IMR-90 (cell line): ENCODE results near the gene CRACDL. TPM values are rescaled to one million over a fixed set of nuclear protein-coding genes. Genes with fewer than 3 reads are reported as not detected.

Source experiments
- ATAC-seq: fragments of 200-7000 bp; cut with Tn5 transposase; 2 replicates; pipeline ENCODE4 v1.9.1; 2020; ENCODE audit warnings: low read depth, mild to moderate bottlenecking, moderate library complexity
- BruUV-seq: library from RNA; stranded (reverse); fragments of 400-500 nt; replicated peaks from 2 replicates; lab custom pipeline; 2021; lab: Mats Ljungman, UMichigan
- CTCF ChIA-PET: fragments of 300-600 bp; formaldehyde crosslinking; extraction: SDS; loops from one replicate; lab custom pipeline; 2021; ENCODE audit warnings: antibody characterized with exemption; lab: Yijun Ruan, JAX
- POLR2A ChIA-PET: fragments of 300-600 bp; sonication (Branson Sonifier 250); formaldehyde crosslinking; loops from one replicate; lab custom pipeline; 2022; ENCODE audit warnings: antibody characterized with exemption; ENCODE audit not compliant: unreplicated experiment; lab: Charles Lee
- DNase-seq: peaks from one replicate; pipeline ENCODE4 v3.0.0; 2013
- H2AFZ ChIP-seq: replicated peaks from 2 replicates; pipeline ENCODE3; 2013; ENCODE audit warnings: low read length, mild to moderate bottlenecking; ENCODE audit not compliant: poor library complexity
- H2AK5ac ChIP-seq: 2 replicates; pipeline ENCODE4 v1.6.1; 2013; ENCODE audit warnings: low read depth, low read length, inconsistent platforms
- H2AK9ac ChIP-seq: replicated peaks from 2 replicates; pipeline ENCODE3; 2013; ENCODE audit warnings: mild to moderate bottlenecking, low read depth, low read length, moderate library complexity; ENCODE audit not compliant: poor library complexity
- H2BK120ac ChIP-seq: 2 replicates; pipeline ENCODE4 v1.6.1; 2013; ENCODE audit warnings: low read depth, low read length, inconsistent platforms
- H2BK15ac ChIP-seq: 3 replicates; pipeline ENCODE4 v1.6.1; 2013; ENCODE audit warnings: low read depth, low read length, inconsistent platforms
- H2BK20ac ChIP-seq: 2 replicates; pipeline ENCODE4 v1.6.1; 2013; ENCODE audit warnings: low read depth, mild to moderate bottlenecking, inconsistent platforms, low read length, moderate library complexity
- H2BK5ac ChIP-seq: 2 replicates; pipeline ENCODE4 v1.6.1; 2013; ENCODE audit warnings: mild to moderate bottlenecking, low read depth, low read length, inconsistent platforms; ENCODE audit not compliant: poor library complexity, severe bottlenecking
- H3K14ac ChIP-seq: replicated peaks from 2 replicates; pipeline ENCODE4 v1.6.1; 2013; ENCODE audit warnings: low read depth, low read length, inconsistent platforms
- H3K18ac ChIP-seq: 2 replicates; pipeline ENCODE4 v1.6.1; 2013; ENCODE audit warnings: low read depth, low read length, control low read depth
- H3K23ac ChIP-seq: 2 replicates; pipeline ENCODE4 v1.6.1; 2013; ENCODE audit warnings: low read depth, low read length, inconsistent platforms
- H3K27ac ChIP-seq: 2 replicates; pipeline ENCODE4 v1.5.1; 2013; ENCODE audit warnings: mild to moderate bottlenecking, control low read depth, low read length; ENCODE audit not compliant: insufficient read depth
- H3K27me3 ChIP-seq: 2 replicates; pipeline ENCODE4 v1.6.1; 2013; ENCODE audit warnings: low read length; ENCODE audit not compliant: control insufficient read depth, insufficient read depth
- H3K36me3 ChIP-seq: 2 replicates; pipeline ENCODE4 v1.6.1; 2013; ENCODE audit warnings: low read length, mixed read lengths; ENCODE audit not compliant: control insufficient read depth, insufficient read depth
- H3K4ac ChIP-seq: 2 replicates; pipeline ENCODE4 v1.6.1; 2013; ENCODE audit warnings: low read depth, low read length, inconsistent platforms
- H3K4me1 ChIP-seq: 2 replicates; pipeline ENCODE4 v1.6.1; 2013; ENCODE audit warnings: low read length, mixed read lengths; ENCODE audit not compliant: control insufficient read depth, insufficient read depth
- H3K4me2 ChIP-seq: 2 replicates; pipeline ENCODE4 v1.6.1; 2013; ENCODE audit warnings: low read depth, mild to moderate bottlenecking, control low read depth, low read length, moderate library complexity
- H3K4me3 ChIP-seq: 2 replicates; pipeline ENCODE4 v1.5.1; 2013; ENCODE audit warnings: low read depth, mild to moderate bottlenecking, control low read depth, low read length, moderate library complexity; ENCODE audit not compliant: insufficient read depth
- H3K56ac ChIP-seq: 2 replicates; pipeline ENCODE4 v1.6.1; 2013; ENCODE audit warnings: low read length, inconsistent platforms; ENCODE audit not compliant: insufficient read depth; ENCODE audit errors: extremely low read depth
- H3K79me1 ChIP-seq, 2 experiments: 2 replicates each; pipeline ENCODE4 v1.6.1; 2013; ENCODE audit warnings: low read length in 2 of 2, inconsistent platforms in 1 of 2, low read depth in 1 of 2
- H3K9ac ChIP-seq: 2 replicates; pipeline ENCODE4 v1.6.1; 2013; ENCODE audit warnings: low read depth, low read length, control low read depth
- H3K9me1 ChIP-seq: 2 replicates; pipeline ENCODE4 v1.6.1; 2013; ENCODE audit warnings: low read length, inconsistent platforms; ENCODE audit not compliant: insufficient read depth
- H3K9me3 ChIP-seq: 2 replicates; pipeline ENCODE4 v1.6.1; 2013; ENCODE audit warnings: low read length; ENCODE audit not compliant: control insufficient read depth, insufficient read depth
- H4K20me1 ChIP-seq: 2 replicates; pipeline ENCODE4 v1.6.1; 2013; ENCODE audit warnings: low read length, inconsistent platforms; ENCODE audit not compliant: insufficient read depth
- H4K5ac ChIP-seq: 2 replicates; pipeline ENCODE4 v1.6.1; 2013; ENCODE audit warnings: mild to moderate bottlenecking, low read depth, low read length, control low read depth
- H4K8ac ChIP-seq, 2 experiments: 2 replicates each; pipeline ENCODE4 v1.6.1; 2013; ENCODE audit warnings: low read depth in 2 of 2, low read length in 2 of 2, control low read depth in 1 of 2, inconsistent platforms in 1 of 2
- H4K91ac ChIP-seq: 2 replicates; pipeline ENCODE4 v1.6.1; 2013; ENCODE audit warnings: low read depth, low read length, inconsistent platforms; ENCODE audit not compliant: insufficient read depth
- BHLHE40 ChIP-seq: fragments of 150-350 bp; IDR thresholded peaks from 2 replicates; pipeline ENCODE4 v1.6.1; 2016; ENCODE audit warnings: mild to moderate bottlenecking, low read depth, low read length
- CEBPB ChIP-seq: IDR thresholded peaks from 2 replicates; pipeline ENCODE4 v1.6.1; 2012; ENCODE audit warnings: low read depth, low read length, improper control_type of control experiment
- CHD1 ChIP-seq: IDR thresholded peaks from 2 replicates; pipeline ENCODE4 v1.6.1; 2012; ENCODE audit warnings: low read depth, low read length, improper control_type of control experiment
- CTCF ChIP-seq: conservative IDR thresholded peaks from 2 replicates; pipeline ENCODE4 v1.5.1; 2012; ENCODE audit warnings: mild to moderate bottlenecking, low read depth, low read length, improper control_type of control experiment
- ELK1 ChIP-seq: fragments of 150-350 bp; IDR thresholded peaks from 2 replicates; pipeline ENCODE4 v1.6.1; 2016; ENCODE audit warnings: low read depth, mild to moderate bottlenecking, low read length, moderate library complexity, borderline replicate concordance
- FOS ChIP-seq: fragments of 150-350 bp; IDR thresholded peaks from 2 replicates; pipeline ENCODE4 v1.6.1; 2016; ENCODE audit warnings: low read depth, low read length
- MAFK ChIP-seq: IDR thresholded peaks from 2 replicates; pipeline ENCODE4 v1.6.1; 2012; ENCODE audit warnings: low read depth, low read length, improper control_type of control experiment
- MAZ ChIP-seq: IDR thresholded peaks from 2 replicates; pipeline ENCODE4 v1.6.1; 2012; ENCODE audit warnings: low read depth, mild to moderate bottlenecking, low read length, improper control_type of control experiment, moderate library complexity, borderline replicate concordance
- MXI1 ChIP-seq: IDR thresholded peaks from 2 replicates; pipeline ENCODE4 v1.6.1; 2012; ENCODE audit warnings: low read depth, mild to moderate bottlenecking, low read length, moderate library complexity, borderline replicate concordance
- NFE2L2 ChIP-seq: fragments of 150-350 bp; IDR thresholded peaks from 2 replicates; pipeline ENCODE4 v1.6.1; 2016; ENCODE audit warnings: low read depth, mild to moderate bottlenecking, low read length
- POLR2A ChIP-seq: IDR thresholded peaks from 2 replicates; pipeline ENCODE4 v1.6.1; 2012; ENCODE audit warnings: mild to moderate bottlenecking, low read depth, low read length
- RAD21 ChIP-seq: IDR thresholded peaks from 2 replicates; pipeline ENCODE4 v1.6.1; 2012; ENCODE audit warnings: low read length, improper control_type of control experiment
- RCOR1 ChIP-seq: IDR thresholded peaks from 2 replicates; pipeline ENCODE4 v1.6.1; 2012; ENCODE audit warnings: mild to moderate bottlenecking, low read length, improper control_type of control experiment; ENCODE audit not compliant: insufficient replicate concordance
- RFX5 ChIP-seq: IDR thresholded peaks from 2 replicates; pipeline ENCODE4 v1.8.0; 2012; ENCODE audit warnings: low read depth, mild to moderate bottlenecking, low read length, moderate library complexity
- SMC3 ChIP-seq: fragments of 150-350 bp; IDR thresholded peaks from 2 replicates; pipeline ENCODE4 v1.6.1; 2016; ENCODE audit warnings: low read depth, mild to moderate bottlenecking, antibody characterized with exemption, low read length, moderate library complexity
- USF2 ChIP-seq: fragments of 150-350 bp; IDR thresholded peaks from 2 replicates; pipeline ENCODE4 v1.6.1; 2017; ENCODE audit warnings: mild to moderate bottlenecking, antibody characterized with exemption, low read length, low read depth
- WGBS, 2 experiments: methylation state at CpG; one replicate each; pipeline versions ENCODE4 v1.1.5 to v1.1.7; 2013; ENCODE audit warnings: missing lambda C conversion rate in 2 of 2; ENCODE audit not compliant: insufficient read length in 1 of 2; ENCODE audit errors: extremely low coverage in 2 of 2; 5-methylcytosine and 5-hydroxymethylcytosine counted together
- dilution Hi-C: fragments of 300-500 bp; cut with HindIII; formaldehyde crosslinking; loops from one replicate; pipeline ENCODE4 v1.14.3; 2018; ENCODE audit warnings: low sequenced_read_pairs; ENCODE audit not compliant: unreplicated experiment
- in situ Hi-C: fragments of 300-500 bp; cut with MboI; formaldehyde crosslinking; loops from 3 replicates; pipeline ENCODE4 v1.14.3; 2019; ENCODE audit warnings: low sequenced_read_pairs, inconsistent platforms, mixed read lengths
- intact Hi-C: fragments of 100-400 bp; cut with micrococcal nuclease; formaldehyde crosslinking; loops from 2 replicates; pipeline ENCODE4 v1.10.0; 2022
- polyA plus RNA-seq, 3 experiments: library from polyadenylated mRNA; depleted of rRNA; stranded (reverse); fragments of >200 nt; gene quantifications; 2 replicates each; pipeline ENCODE4 v1.2.3, GENCODE V29; 2012; ENCODE audit warnings: low replicate concordance in 1 of 3
- total RNA-seq: library from RNA; depleted of rRNA; stranded (reverse); fragments of >200 nt; gene quantifications from 2 replicates; pipeline ENCODE4 v1.2.3, GENCODE V29; 2012

CRACDL gene
- total and polyA plus RNA-seq, 2 of the 4 experiments (the other 2 are of a cell fraction): not detected

GRCh38 chr2:98881153-98881650 lies 54.8 kb downstream of the CRACDL start:
- H3K9me1 ChIP-seq: no peaks in the 10 kb centered on the region
- peaks cover 1% of the 10 kb centered on the region; the same call in 1 of the 2 replicates for H3K27me3 ChIP-seq
- no peak overlapping the region for H2BK20ac ChIP-seq
- TF ChIP-seq CHD1 (no peak), BHLHE40 (no peak), USF2 (no peak), SMC3 (no peak), MAZ (no peak), MAFK (no peak), FOS (no peak), MXI1 (no peak), CEBPB (no peak), POLR2A (no peak), CTCF (no peak), ELK1 (no peak), RAD21 (no peak), RCOR1 (no peak), RFX5 (no peak), NFE2L2 (no peak)
- no peak overlapping the region for H3K14ac ChIP-seq
- no peaks in the 10 kb centered on the region for H3K4me1 ChIP-seq
- no peak overlapping the region for H2BK5ac ChIP-seq
- intact Hi-C loops: no loop called here
- no peak for ATAC-seq
- H2AFZ ChIP-seq: no peak overlapping the region
- no peak overlapping the region for H2AK9ac ChIP-seq
- no peak overlapping the region for H3K4me2 ChIP-seq
- no peak overlapping the region for H2BK120ac ChIP-seq
- no peak overlapping the region for H4K91ac ChIP-seq
- no peak overlapping the region for H2BK15ac ChIP-seq
- 0 out of 2 replicates have a peak, but pooled peaks cover 2% of the 10 kb centered on the region for H3K9me3 ChIP-seq
- H3K56ac ChIP-seq: no peak overlapping the region
- H2AK5ac ChIP-seq: no peak overlapping the region
- no peak overlapping the region for H3K27ac ChIP-seq
- H3K4ac ChIP-seq: no peak overlapping the region
- H3K36me3 ChIP-seq: no peaks in the 10 kb centered on the region
- no peak overlapping the region for H3K23ac ChIP-seq
- H3K79me1 ChIP-seq: no peaks in the 10 kb centered on the region
- no peaks in the 10 kb centered on the region; the same call in 1 of the 2 replicates for H4K20me1 ChIP-seq
- H3K18ac ChIP-seq: no peak overlapping the region
- no peak overlapping the region for H4K8ac ChIP-seq
- DNase-seq: no peak
- ChIA-PET CTCF (no interaction called here), POLR2A (no interaction called here)
- no peak overlapping the region for H4K5ac ChIP-seq
- no peak overlapping the region for H3K9ac ChIP-seq
- dilution Hi-C loops: no loop called here
- H3K4me3 ChIP-seq: no peak overlapping the region
- BruUV-seq: no TSS peak
- in situ Hi-C loops: no loop called here
- 57% methylated on average over 7 of the region's 7 CpGs; no CpG with 5 or more reads in 1 of the 2 experiments for WGBS, 2 experiments
